HepG2 (cell line): ENCODE data around the gene DGKD. TPM values are rescaled to one million over a fixed set of nuclear protein-coding genes. Genes with fewer than 3 reads are reported as not detected.
A peak's percentile ranks its signal among the peaks of the same experiment; 100 is the strongest.

Experiments used
- ATF2 ChIP-seq: sonication (generic); formaldehyde crosslinking; IDR thresholded peaks from 2 replicates; pipeline ENCODE4 v1.4.0; 2020; ENCODE audit warnings: missing genetic modification reagents
- CTCF ChIP-seq: sonication (generic); formaldehyde crosslinking; IDR thresholded peaks from 2 replicates; pipeline ENCODE4 v1.5.0; 2020; ENCODE audit warnings: mild to moderate bottlenecking, missing genetic modification reagents, moderate library complexity
- EZH2 ChIP-seq: conservative IDR thresholded peaks from 2 replicates; pipeline ENCODE4 v1.6.1; 2012; ENCODE audit warnings: mild to moderate bottlenecking, low read depth, low read length, moderate library complexity
- GRHL1 ChIP-seq: sonication (generic); formaldehyde crosslinking; conservative IDR thresholded peaks from 2 replicates; pipeline ENCODE4 v1.8.0; 2022; ENCODE audit warnings: missing genetic modification reagents
- HNF1B ChIP-seq: sonication (generic); formaldehyde crosslinking; IDR thresholded peaks from 2 replicates; pipeline ENCODE4 v1.5.1; 2020; ENCODE audit warnings: mild to moderate bottlenecking, moderate library complexity, missing genetic modification reagents
- PPARG ChIP-seq: conservative IDR thresholded peaks from 2 replicates; pipeline ENCODE4 v1.6.1; 2016; ENCODE audit warnings: missing biosample characterization, missing genetic modification reagents
- SNAPC2 ChIP-seq: sonication (generic); formaldehyde crosslinking; IDR thresholded peaks from 2 replicates; pipeline ENCODE4 v1.8.1; 2022; ENCODE audit warnings: mild to moderate bottlenecking, missing genetic modification reagents
- ZBTB2 ChIP-seq: sonication (generic); formaldehyde crosslinking; IDR thresholded peaks from 2 replicates; pipeline ENCODE4 v1.8.0; 2022; ENCODE audit warnings: low read depth, missing genetic modification reagents
- ZBTB33 ChIP-seq: sonication (generic); formaldehyde crosslinking; IDR thresholded peaks from 2 replicates; pipeline ENCODE4 v1.4.0; 2020; ENCODE audit warnings: missing genetic modification reagents
- ZBTB38 ChIP-seq: sonication (generic); formaldehyde crosslinking; IDR thresholded peaks from 2 replicates; pipeline ENCODE4 v1.5.1; 2020; ENCODE audit warnings: mild to moderate bottlenecking, missing genetic modification reagents
- ZFP91 ChIP-seq: sonication (generic); formaldehyde crosslinking; IDR thresholded peaks from 2 replicates; pipeline ENCODE4 v1.9.0; 2022; ENCODE audit warnings: missing genetic modification reagents, mild to moderate bottlenecking, borderline replicate concordance
- ZNF784 ChIP-seq: sonication (generic); formaldehyde crosslinking; IDR thresholded peaks from 2 replicates; pipeline ENCODE4 v1.5.1; 2020; ENCODE audit warnings: missing genetic modification reagents, mild to moderate bottlenecking, borderline replicate concordance
- ZNF891 ChIP-seq: sonication (generic); formaldehyde crosslinking; IDR thresholded peaks from 2 replicates; pipeline ENCODE4 v1.5.0; 2020; ENCODE audit warnings: mild to moderate bottlenecking, missing genetic modification reagents
- ZSCAN21 ChIP-seq: sonication (generic); formaldehyde crosslinking; IDR thresholded peaks from 2 replicates; pipeline ENCODE4 v1.8.0; 2022; ENCODE audit warnings: mild to moderate bottlenecking, missing genetic modification reagents, moderate library complexity, borderline replicate concordance
- polyA plus RNA-seq, 8 experiments: library from polyadenylated mRNA; depleted of rRNA in 3 of 8; stranded (reverse) in 7 of 8; unstranded in 1 of 8; fragments of >200 nt; fragmentation: Illumina TruSeq in 4 of 8; extraction: Trizol in 4 of 8; gene quantifications; 2 replicates each; pipeline versions ENCODE4 v1.2.1 to v1.2.3, GENCODE V29; 2011 to 2016; ENCODE audit warnings: low read depth in 4 of 8, missing spikeins in 1 of 8, mixed read lengths in 1 of 8; ENCODE audit not compliant: insufficient read depth in 1 of 8
- total RNA-seq, 5 experiments: library from RNA; depleted of rRNA; stranded (reverse); fragments of >200 nt; fragmentation: Illumina TruSeq; extraction: Trizol; gene quantifications; 2 replicates each; pipeline ENCODE4 v1.2.3, GENCODE V29; 2016; ENCODE audit warnings: low read depth in 1 of 5

DGKD gene
- total and polyA plus RNA-seq, 2 of the 13 experiments (the other 11 are each of a cell fraction or from before 2014, with no cell fraction given), result 24.5 to 33.2 TPM

- TF ChIP-seq GRHL1 (no peak), ZFP91 (CRISPR knock-in tag) (no peak), HNF1B (CRISPR knock-in tag) (no peak), ATF2 (CRISPR knock-in tag) (no peak), ZNF891 (CRISPR knock-in tag) (no peak), CTCF (0 out of 2 replicates have a peak, but pooled peaks have one; percentile 19), SNAPC2 (no peak), EZH2 (no peak), PPARG (CRISPR knock-in tag) (no peak), ZSCAN21 (no peak), ZBTB33 (CRISPR knock-in tag) (peak; percentile 68; the same call in 1 of the 2 replicates), ZBTB2 (CRISPR knock-in tag) (no peak), ZNF784 (CRISPR knock-in tag) (no peak), ZBTB38 (CRISPR knock-in tag) (peak; percentile 42; the same call in 1 of the 2 replicates)
Measured at GRCh38 chr2:233480490-233481202, 126.4 kb downstream of the DGKD start (continued).
